HG03571 (cell line): Measurements from ENCODE around the gene RCHY1.
A peak's percentile ranks its signal among the peaks of the same experiment; 100 is the strongest.
"Not testable (repeated sequence)": the region's sequence is repeated elsewhere in the genome, so short reads cannot be mapped to it uniquely, and the experiment has no call there.

Experiments
- ATAC-seq: cut with Tn5 transposase; IDR thresholded peaks from one replicate; pipeline ENCODE4 v1.9.1; 2021; ENCODE audit not compliant: unreplicated experiment

The RCHY1 gene

GRCh38 chr4:75519452-75519851 lies 5.2 kb upstream of the RCHY1 start:
- ATAC-seq = not testable (repeated sequence)

- no peak for ATAC-seq
Observed at GRCh38 chr4:75516144-75516543, 1.9 kb upstream of the RCHY1 start.

- peak; percentile 6 for ATAC-seq
Observed at GRCh38 chr4:75514949-75515612, 878 bp upstream of the RCHY1 start.

GRCh38 chr4:75513526-75514130 lies 575 bp downstream of the RCHY1 start:
- ATAC-seq = no peak

GRCh38 chr4:75512386-75513211 lies 1.6 kb downstream of the RCHY1 start:
- ATAC-seq = no peak

- no peak for ATAC-seq
Observed at GRCh38 chr4:75511841-75512240, 2.4 kb downstream of the RCHY1 start.

GRCh38 chr4:75509592-75509991 lies 4.6 kb downstream of the RCHY1 start:
- not testable (repeated sequence) for ATAC-seq

- no peak for ATAC-seq
Observed at GRCh38 chr4:75505630-75506029, 8.6 kb downstream of the RCHY1 start.

- ATAC-seq = no peak
Observed at GRCh38 chr4:75502671-75503070, 11.5 kb downstream of the RCHY1 start.

- no peak for ATAC-seq
Observed at GRCh38 chr4:75499900-75500299, 14.3 kb downstream of the RCHY1 start.

- ATAC-seq = no peak
Observed at GRCh38 chr4:75498041-75498440, 16.2 kb downstream of the RCHY1 start.

- no peak for ATAC-seq
Observed at GRCh38 chr4:75497133-75497532, 17.1 kb downstream of the RCHY1 start.

- ATAC-seq = no peak
Observed at GRCh38 chr4:75496406-75496805, 17.8 kb downstream of the RCHY1 start.

GRCh38 chr4:75495476-75495875 lies 18.7 kb downstream of the RCHY1 start:
- no peak for ATAC-seq

GRCh38 chr4:75494563-75494962 lies 19.6 kb downstream of the RCHY1 start:
- ATAC-seq = no peak

GRCh38 chr4:75490155-75490554 lies 24.0 kb downstream of the RCHY1 start:
- no peak for ATAC-seq

- ATAC-seq = no peak
Observed at GRCh38 chr4:75484190-75484589, 30.0 kb downstream of the RCHY1 start.

GRCh38 chr4:75477201-75477600 lies 37.0 kb downstream of the RCHY1 start:
- no peak for ATAC-seq

- no peak for ATAC-seq
Observed at GRCh38 chr4:75470738-75471137, 43.5 kb downstream of the RCHY1 start.

GRCh38 chr4:75469896-75470295 lies 44.3 kb downstream of the RCHY1 start:
- ATAC-seq = no peak

- no peak for ATAC-seq
Observed at GRCh38 chr4:75457365-75457764, 56.8 kb downstream of the RCHY1 start.

GRCh38 chr4:75434105-75434504 lies 80.1 kb downstream of the RCHY1 start:
- ATAC-seq = no peak
